GM12878 (cell line): Measurements from ENCODE around the gene GRIN2A. TPM values are rescaled to one million over a fixed set of nuclear protein-coding genes. Genes with fewer than 3 reads are reported as not detected.

Source experiments
- ATAC-seq: fragments of 200-7000 bp; cut with Tn5 transposase; 3 replicates; pipeline ENCODE4 v1.9.1; 2020; ENCODE audit warnings: mild to moderate bottlenecking, moderate library complexity
- BruUV-seq: library from RNA; stranded (reverse); fragments of 400-500 nt; replicated peaks from 2 replicates; lab custom pipeline; 2021; lab: Mats Ljungman, UMichigan
- CTCF ChIA-PET: fragments of 300-600 bp; sonication (Branson Sonifier 250); formaldehyde crosslinking; extraction: SDS; loops from one replicate; lab custom pipeline; 2021; ENCODE audit warnings: inconsistent platforms; lab: Yijun Ruan, JAX
- POLR2A ChIA-PET: fragments of 350-600 bp; formaldehyde crosslinking; extraction: SDS; loops from one replicate; lab custom pipeline; 2021; ENCODE audit warnings: inconsistent platforms; lab: Charles Lee
- RAD21 ChIA-PET: fragments of 300-600 bp; sonication (Branson Sonifier 250); formaldehyde crosslinking; loops from one replicate; lab custom pipeline; 2023; ENCODE audit warnings: antibody characterized with exemption; ENCODE audit not compliant: unreplicated experiment; lab: Charles Lee
- SMC1A ChIA-PET: fragments of 300-600 bp; sonication (Branson Sonifier 250); formaldehyde crosslinking; loops from one replicate; lab custom pipeline; 2023; ENCODE audit not compliant: unreplicated experiment, uncharacterized antibody; lab: Charles Lee
- DNase-seq: peaks from one replicate; pipeline ENCODE4 v3.0.0-alpha.2; 2011; ENCODE audit warnings: low read depth, low spot score
- FAIRE-seq: peaks from 3 replicates; lab custom pipeline; 2011; peaks lifted over from hg19 to GRCh38; lab: Jason Lieb, UNC
- H2AFZ ChIP-seq: 2 replicates; pipeline ENCODE4 v1.6.0; 2011; ENCODE audit warnings: low read depth, low read length, control low read depth; ENCODE audit not compliant: control insufficient read depth
- H3K27ac ChIP-seq: 2 replicates; pipeline ENCODE4 v1.5.1; 2011; ENCODE audit warnings: control low read depth; ENCODE audit not compliant: control insufficient read depth, insufficient read depth
- H3K27me3 ChIP-seq, 2 experiments: replicated peaks in 1 of 2; 2 replicates each; pipeline versions ENCODE4 v1.6.0 to v1.6.1; 2011; ENCODE audit warnings: low read length in 1 of 2; ENCODE audit not compliant: control insufficient read depth in 2 of 2, insufficient read depth in 2 of 2
- H3K36me3 ChIP-seq, 2 experiments: 2 replicates each; pipeline ENCODE4 v1.5.1; 2011; ENCODE audit warnings: low read length in 1 of 2; ENCODE audit not compliant: control insufficient read depth in 2 of 2, insufficient read depth in 2 of 2
- H3K4me1 ChIP-seq: 2 replicates; pipeline ENCODE4 v1.6.1; 2011; ENCODE audit warnings: mild to moderate bottlenecking, low read length, moderate library complexity, mixed read lengths; ENCODE audit not compliant: control insufficient read depth, insufficient read depth
- H3K4me2 ChIP-seq: 2 replicates; pipeline ENCODE4 v1.6.0; 2011; ENCODE audit warnings: control low read depth; ENCODE audit not compliant: control insufficient read depth, insufficient read depth
- H3K4me3 ChIP-seq: fragments of 200-600 bp; sonication (generic); 2 replicates; pipeline ENCODE4 v1.5.1; 2016
- H3K79me2 ChIP-seq: 2 replicates; pipeline ENCODE4 v1.6.0; 2011; ENCODE audit warnings: low read length; ENCODE audit not compliant: control insufficient read depth, insufficient read depth
- H3K9ac ChIP-seq: 2 replicates; pipeline ENCODE4 v1.8.0; 2011; ENCODE audit warnings: low read length, control low read depth, mixed read lengths; ENCODE audit not compliant: control insufficient read depth, insufficient read depth
- H3K9me3 ChIP-seq: replicated peaks from 3 replicates; pipeline ENCODE4 v1.5.1; 2011; ENCODE audit warnings: mild to moderate bottlenecking, low read length; ENCODE audit not compliant: control insufficient read depth, insufficient read depth
- H4K20me1 ChIP-seq: 2 replicates; pipeline ENCODE4 v1.6.0; 2011; ENCODE audit not compliant: control insufficient read depth, insufficient read depth
- CREM ChIP-seq: IDR thresholded peaks from 2 replicates; pipeline ENCODE4 v1.6.1; 2014; ENCODE audit warnings: antibody characterized with exemption, low read depth
- DPF2 ChIP-seq: fragments of 450-650 bp; IDR thresholded peaks from 2 replicates; pipeline ENCODE4 v1.6.1; 2017; ENCODE audit warnings: mild to moderate bottlenecking
- HDAC2 ChIP-seq: fragments of 200-600 bp; sonication (generic); IDR thresholded peaks from 2 replicates; pipeline ENCODE4 v1.6.1; 2017
- IKZF2 ChIP-seq, 2 experiments: fragments of 450-650 bp; IDR thresholded peaks; 2 replicates each; pipeline ENCODE4 v1.6.1; 2017; ENCODE audit warnings: mild to moderate bottlenecking in 2 of 2, moderate library complexity in 2 of 2
- RELB ChIP-seq: fragments of 450-650 bp; IDR thresholded peaks from 2 replicates; pipeline ENCODE4 v1.6.1; 2017; ENCODE audit warnings: low read depth, mild to moderate bottlenecking, moderate library complexity
- SREBF1 ChIP-seq: IDR thresholded peaks from 2 replicates; pipeline ENCODE4 v1.6.1; 2012; ENCODE audit warnings: mild to moderate bottlenecking, low read length
- TAF1 ChIP-seq: IDR thresholded peaks from 2 replicates; pipeline ENCODE4 v1.6.1; 2011; ENCODE audit warnings: mild to moderate bottlenecking, low read depth, low read length, borderline replicate concordance
- YY1 ChIP-seq: IDR thresholded peaks from 2 replicates; pipeline ENCODE4 v1.6.1; 2011; ENCODE audit warnings: low read depth, mild to moderate bottlenecking, low read length
- ZSCAN29 ChIP-seq: fragments of 450-650 bp; IDR thresholded peaks from 2 replicates; pipeline ENCODE4 v1.6.1; 2017; ENCODE audit warnings: mild to moderate bottlenecking, moderate library complexity
- whole genome bisulfite sequencing: methylation state at CpG from one replicate; pipeline ENCODE4 v1.1.6; 2016; ENCODE audit warnings: low lambda C conversion rate; ENCODE audit not compliant: insufficient replicate concordance, insufficient coverage; ENCODE audit errors: missing lambda C conversion rate; 5-methylcytosine and 5-hydroxymethylcytosine counted together
- in situ Hi-C: fragments of 300-500 bp; cut with MboI; formaldehyde crosslinking; loops from 9 replicates; pipeline ENCODE4 v1.14.3; 2018; ENCODE audit warnings: mixed read lengths
- intact Hi-C: fragments of 100-400 bp; cut with micrococcal nuclease; formaldehyde crosslinking; loops from one replicate; pipeline ENCODE4 v1.14.2; 2022; ENCODE audit not compliant: unreplicated experiment
- polyA plus RNA-seq, 11 experiments: library from polyadenylated mRNA; depleted of rRNA in 4 of 11; unstranded in 6 of 11; stranded (reverse) in 5 of 11; fragments of >200 nt; fragmentation: Nextera tagmentation in 4 of 11; fragmentation: Illumina TruSeq in 1 of 11; extraction: Ambion mirVana in 4 of 11; extraction: Trizol in 1 of 11; gene quantifications; 1 replicate in 1 of 11; 2 replicates in 10 of 11; pipeline versions ENCODE4 v1.2.1 to v1.2.3, GENCODE V29; 2011 to 2016; ENCODE audit warnings: inconsistent platforms in 2 of 11, missing spikeins in 2 of 11, low read depth in 1 of 11
- total RNA-seq, 4 experiments: library from RNA; depleted of rRNA in 3 of 4; stranded (reverse); fragments of >200 nt in 3 of 4; fragmentation: Illumina TruSeq in 1 of 4; extraction: Trizol in 1 of 4; gene quantifications; 2 replicates each; pipeline versions ENCODE4 v1.2.1 to v1.2.3, GENCODE V29; 2013 to 2021
- TF ChIP-seq, protein P1 (sequence below): fragments of 450-650 bp; IDR thresholded peaks from 2 replicates; pipeline ENCODE4 v1.6.1; 2014; ENCODE audit warnings: mild to moderate bottlenecking

GRIN2A gene
- total and polyA plus RNA-seq, 10 of the 15 experiments (the other 5 are each of a cell fraction or from before 2014, with no cell fraction given), result 2.4 to 13.3 (median 7.3) TPM

GRCh38 chr16:9849697-9850245 lies 332.5 kb downstream of the GRIN2A start:
- no TSS peak for BruUV-seq
- H3K27ac ChIP-seq, result no peak overlapping the region
- intact Hi-C loops, result no loop called here

More at GRCh38 chr16:9849697-9850245, 332.5 kb downstream of the GRIN2A start:
- no peak overlapping the region for H3K4me3 ChIP-seq
- in situ Hi-C loops, result no loop called here
- no peaks in the 10 kb centered on the region for H3K79me2 ChIP-seq
- H4K20me1 ChIP-seq, result no peaks in the 10 kb centered on the region
- TF ChIP-seq ZSCAN29 (no peak), IKZF2 (IDR thresholded peaks at IDR 0.05) (no peak), HDAC2 (no peak), SREBF1 (no peak), TAF1 (no peak), YY1 (no peak), DPF2 (no peak), CREM (no peak), RELB (no peak)
- TF ChIP-seq, protein P1, sequence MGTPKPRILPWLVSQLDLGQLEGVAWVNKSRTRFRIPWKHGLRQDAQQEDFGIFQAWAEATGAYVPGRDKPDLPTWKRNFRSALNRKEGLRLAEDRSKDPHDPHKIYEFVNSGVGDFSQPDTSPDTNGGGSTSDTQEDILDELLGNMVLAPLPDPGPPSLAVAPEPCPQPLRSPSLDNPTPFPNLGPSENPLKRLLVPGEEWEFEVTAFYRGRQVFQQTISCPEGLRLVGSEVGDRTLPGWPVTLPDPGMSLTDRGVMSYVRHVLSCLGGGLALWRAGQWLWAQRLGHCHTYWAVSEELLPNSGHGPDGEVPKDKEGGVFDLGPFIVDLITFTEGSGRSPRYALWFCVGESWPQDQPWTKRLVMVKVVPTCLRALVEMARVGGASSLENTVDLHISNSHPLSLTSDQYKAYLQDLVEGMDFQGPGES, result no peak
- DNase-seq (no peak), ATAC-seq (no peak), FAIRE-seq (no peak)
- CTCF ChIA-PET, result no interaction called here
- H2AFZ ChIP-seq, result no peak overlapping the region
- H3K27me3 ChIP-seq, result no peaks in the 10 kb centered on the region
- WGBS, result 74% methylated on average over 20 of the region's 20 CpGs
- H3K9ac ChIP-seq, result no peak overlapping the region
- POLR2A ChIA-PET, result no interaction called here
- SMC1A ChIA-PET, result no interaction called here
- H3K9me3 ChIP-seq, result no peaks in the 10 kb centered on the region; the same call in 2 of the 3 replicates
- no peaks in the 10 kb centered on the region for H3K36me3 ChIP-seq
- H3K4me2 ChIP-seq, result no peak overlapping the region
- RAD21 ChIA-PET, result interaction anchor here (1.2 kb wide), 1 partner anchor 98 kb away, joined by 3 read pairs; no protein-coding TSS in a partner anchor
- H3K4me1 ChIP-seq, result peaks cover 4% of the 10 kb centered on the region
